WTC11 (cell line): ENCODE measurements around the gene ANKRD13D. TPM values are rescaled to one million over a fixed set of nuclear protein-coding genes. Genes with fewer than 3 reads are reported as not detected.
A peak's percentile ranks its signal among the peaks of the same experiment; 100 is the strongest.

Experiments used
- ATAC-seq: fragments of 200-7000 bp; cut with Tn5 transposase; 2 replicates; pipeline ENCODE4 v1.10.0; 2021; ENCODE audit warnings: mild to moderate bottlenecking, moderate library complexity
- CTCF ChIA-PET: fragments of 300-600 bp; sonication (Branson Sonifier 250); formaldehyde crosslinking; loops from one replicate; lab custom pipeline; 2021; ENCODE audit warnings: antibody characterized with exemption; lab: Charles Lee
- POLR2A ChIA-PET: fragments of 350-600 bp; sonication (Branson Sonifier 250); formaldehyde crosslinking; loops from one replicate; lab custom pipeline; 2021; ENCODE audit warnings: antibody characterized with exemption; lab: Charles Lee
- DNase-seq: peaks from one replicate; pipeline ENCODE4 v3.0.0; 2021; ENCODE audit warnings: low spot score
- H3K27ac Mint-ChIP-seq: 2 replicates; pipeline ENCODE4 v1.8.0; 2021; ENCODE audit warnings: mixed read lengths
- H3K27me3 Mint-ChIP-seq: 2 replicates; pipeline ENCODE4 v1.8.0; 2021; ENCODE audit warnings: low read depth, mild to moderate bottlenecking, moderate library complexity, mixed read lengths
- H3K36me3 Mint-ChIP-seq: 2 replicates; pipeline ENCODE4 v1.8.0; 2021; ENCODE audit warnings: mixed read lengths
- H3K4me1 Mint-ChIP-seq: 2 replicates; pipeline ENCODE4 v1.8.0; 2022; ENCODE audit warnings: mixed read lengths
- H3K4me3 Mint-ChIP-seq: 2 replicates; pipeline ENCODE4 v1.8.0; 2021; ENCODE audit warnings: mild to moderate bottlenecking, moderate library complexity, mixed read lengths
- H3K9me3 Mint-ChIP-seq: 2 replicates; pipeline ENCODE4 v1.8.0; 2021; ENCODE audit warnings: mixed read lengths
- CBFB ChIP-seq: sonication (generic); formaldehyde crosslinking; IDR thresholded peaks from 2 replicates; pipeline ENCODE4 v1.8.1; 2022; ENCODE audit warnings: mild to moderate bottlenecking, low read depth, missing genetic modification reagents
- CREM ChIP-seq: sonication (generic); formaldehyde crosslinking; IDR thresholded peaks from 2 replicates; pipeline ENCODE4 v1.8.1; 2022; ENCODE audit warnings: mild to moderate bottlenecking, missing genetic modification reagents, moderate library complexity
- ESRRA ChIP-seq: sonication (generic); formaldehyde crosslinking; IDR thresholded peaks from 2 replicates; pipeline ENCODE4 v1.8.1; 2022; ENCODE audit warnings: mild to moderate bottlenecking, missing genetic modification reagents, borderline replicate concordance
- FOXP1 ChIP-seq: sonication (generic); formaldehyde crosslinking; IDR thresholded peaks from 2 replicates; pipeline ENCODE4 v1.8.0; 2022; ENCODE audit warnings: missing genetic modification reagents, mild to moderate bottlenecking, moderate library complexity, borderline replicate concordance
- GRHL2 ChIP-seq: fragments of 250-450 bp; sonication (Bioruptor Pico); IDR thresholded peaks from 2 replicates; pipeline ENCODE4 v1.8.0; 2022; ENCODE audit warnings: mild to moderate bottlenecking, moderate library complexity; ENCODE audit not compliant: insufficient replicate concordance, severe bottlenecking
- JUN ChIP-seq: sonication (generic); formaldehyde crosslinking; IDR thresholded peaks from 2 replicates; pipeline ENCODE4 v1.8.0; 2023; ENCODE audit warnings: mild to moderate bottlenecking, missing genetic modification reagents
- NFATC4 ChIP-seq: fragments of 250-450 bp; sonication (Bioruptor Pico); IDR thresholded peaks from 2 replicates; pipeline ENCODE4 v1.9.0; 2021; ENCODE audit warnings: mild to moderate bottlenecking
- NR1H2 ChIP-seq: sonication (generic); formaldehyde crosslinking; IDR thresholded peaks from 2 replicates; pipeline ENCODE4 v1.9.0; 2021; ENCODE audit warnings: mild to moderate bottlenecking, moderate library complexity, missing genetic modification reagents
- RELA ChIP-seq: sonication (generic); formaldehyde crosslinking; IDR thresholded peaks from 2 replicates; pipeline ENCODE4 v1.8.1; 2022; ENCODE audit warnings: missing genetic modification reagents, mild to moderate bottlenecking, borderline replicate concordance
- TEAD4 ChIP-seq: sonication (generic); formaldehyde crosslinking; IDR thresholded peaks from 2 replicates; pipeline ENCODE4 v1.8.0; 2022; ENCODE audit warnings: mild to moderate bottlenecking, missing genetic modification reagents
- ZNF138 ChIP-seq: sonication (generic); formaldehyde crosslinking; conservative IDR thresholded peaks from 2 replicates; pipeline ENCODE4 v1.8.1; 2022; ENCODE audit warnings: mild to moderate bottlenecking, moderate library complexity, missing genetic modification reagents
- ZNF219 ChIP-seq: sonication (generic); formaldehyde crosslinking; IDR thresholded peaks from 2 replicates; pipeline ENCODE4 v1.8.0; 2023; ENCODE audit warnings: missing genetic modification reagents, mild to moderate bottlenecking, borderline replicate concordance
- ZNF317 ChIP-seq: sonication (generic); formaldehyde crosslinking; IDR thresholded peaks from 2 replicates; pipeline ENCODE4 v1.8.1; 2023; ENCODE audit warnings: low read depth, mild to moderate bottlenecking, moderate library complexity, missing genetic modification reagents, borderline replicate concordance
- ZNF416 ChIP-seq: fragments of 250-450 bp; sonication (Bioruptor Pico); IDR thresholded peaks from 2 replicates; pipeline ENCODE4 v1.9.0; 2021; ENCODE audit warnings: mild to moderate bottlenecking, inconsistent platforms
- total RNA-seq: library from RNA; stranded (reverse); gene quantifications from 3 replicates; pipeline ENCODE4 v1.2.3, GENCODE V29; 2021
- TF ChIP-seq, protein P1 (sequence below): sonication (generic); formaldehyde crosslinking; IDR thresholded peaks from 2 replicates; pipeline ENCODE4 v1.8.1; 2023; ENCODE audit warnings: mild to moderate bottlenecking, missing genetic modification reagents, moderate library complexity
- TF ChIP-seq, protein P2 (sequence below): fragments of 250-450 bp; sonication (Bioruptor Pico); conservative IDR thresholded peaks from 2 replicates; pipeline ENCODE4 v1.9.0; 2021; ENCODE audit warnings: mild to moderate bottlenecking
- TF ChIP-seq, protein P3 (sequence below): sonication (generic); formaldehyde crosslinking; conservative IDR thresholded peaks from 2 replicates; pipeline ENCODE4 v1.8.1; 2023; ENCODE audit warnings: mild to moderate bottlenecking, low read depth, missing genetic modification reagents, moderate library complexity
- TF ChIP-seq, protein P4 (sequence below): sonication (generic); formaldehyde crosslinking; IDR thresholded peaks from 2 replicates; pipeline ENCODE4 v1.8.0; 2022; ENCODE audit warnings: missing genetic modification reagents
- TF ChIP-seq, protein P5 (sequence below): fragments of 250-450 bp; sonication (Bioruptor Pico); IDR thresholded peaks from 2 replicates; pipeline ENCODE4 v1.8.0; 2021; ENCODE audit warnings: mild to moderate bottlenecking

The ANKRD13D gene
- total RNA-seq, 1 experiment from 2014 or later = 55.5 TPM

DNA sequence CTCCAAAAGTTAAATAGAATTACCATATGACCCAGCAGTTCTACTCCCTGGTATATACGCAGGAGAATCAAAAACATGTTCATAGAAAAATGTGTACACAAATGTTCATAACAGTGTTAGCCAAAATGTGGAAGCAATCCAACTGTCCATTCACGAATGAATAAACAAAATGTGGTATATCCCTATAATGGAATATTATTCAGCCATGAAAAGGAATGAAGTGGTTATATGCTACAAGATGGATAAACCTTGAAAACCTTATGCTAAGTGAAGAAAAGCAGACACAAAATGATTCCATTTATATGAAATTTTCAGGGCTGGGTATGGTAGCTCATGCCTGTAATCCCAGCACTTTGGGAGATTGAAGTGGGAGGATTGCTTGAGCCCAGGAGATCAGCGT, 48.2 kb downstream of the ANKRD13D start (continued):
- TF ChIP-seq ZNF416 (CRISPR knock-in tag) (no peak), GRHL2 (no peak), NFATC4 (CRISPR knock-in tag) (no peak)

DNA sequence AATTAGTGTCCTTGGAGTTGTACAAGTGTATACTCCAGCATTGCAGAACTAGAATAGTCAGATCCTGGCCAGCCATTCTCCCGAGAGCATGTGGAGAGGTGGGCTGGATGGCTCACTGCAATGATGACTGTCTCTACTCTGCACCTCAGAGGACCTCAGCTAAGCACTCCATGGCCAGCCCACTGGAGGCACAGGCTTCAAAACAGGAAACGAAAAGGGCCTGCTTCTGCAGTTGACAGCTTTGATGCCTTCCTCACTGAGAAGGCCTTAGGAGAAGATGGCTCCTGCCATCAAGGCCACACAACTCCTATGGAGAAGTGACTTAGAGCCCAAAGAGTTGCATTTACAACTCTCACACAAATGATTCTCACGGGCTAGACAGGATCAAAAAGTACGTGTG, 55.2 kb downstream of the ANKRD13D start:
- CTCF ChIA-PET = interaction anchor here (1.0 to 6.6 kb wide), 7 partner anchors 9 to 45 kb away, joined by 3 to 61 read pairs (median 10); partner anchors contain the start of gene POLD4

DNA sequence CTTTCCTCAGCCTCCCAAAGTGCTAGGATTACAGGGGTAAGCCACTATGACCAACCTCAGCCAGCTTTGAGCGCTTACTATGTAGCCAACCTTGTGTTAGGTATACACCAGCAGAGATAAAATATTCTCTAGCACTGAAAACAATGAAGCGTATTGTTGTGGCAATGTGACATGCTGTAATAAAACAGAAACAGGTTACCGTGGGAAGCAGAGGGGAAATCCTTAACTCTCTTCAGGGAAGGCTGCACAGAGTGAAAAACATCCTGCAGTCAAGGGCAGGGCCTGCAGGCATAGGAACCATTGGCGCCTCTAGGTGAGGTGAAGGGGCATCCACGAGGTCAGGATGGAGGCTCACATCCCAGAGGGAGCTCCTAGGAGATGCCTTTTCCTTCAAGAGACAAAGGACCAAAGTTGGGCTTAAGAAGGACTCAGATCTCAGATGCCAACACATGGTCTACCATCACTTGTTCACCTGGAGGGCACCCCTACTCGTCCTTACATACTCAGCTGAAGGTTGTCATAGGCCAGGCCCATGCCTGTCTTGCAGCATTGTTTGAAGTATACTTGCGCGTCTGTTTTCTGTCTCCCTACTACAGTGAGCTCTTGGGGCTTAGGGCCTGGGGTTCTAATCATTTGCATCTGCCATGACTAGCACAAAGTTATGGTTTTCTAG, 56.3 kb downstream of the ANKRD13D start:
- no peak overlapping the region for H3K27ac Mint-ChIP-seq
- no peaks in the 10 kb centered on the region for H3K36me3 Mint-ChIP-seq
- DNase-seq (no peak), ATAC-seq (peak; percentile 46)
- ChIA-PET POLR2A (no interaction called here), CTCF (interaction anchor here (0.6 to 6.6 kb wide), 25 partner anchors 8 to 148 kb away, joined by 3 to 61 read pairs (median 7); partner anchors contain the start of genes ANKRD13D, CLCF1, POLD4 and PPP1CA)
- peaks cover 10% of the 10 kb centered on the region for H3K27me3 Mint-ChIP-seq
- no peak overlapping the region for H3K4me3 Mint-ChIP-seq
- no peaks in the 10 kb centered on the region for H3K9me3 Mint-ChIP-seq
- H3K4me1 Mint-ChIP-seq = peaks cover 9% of the 10 kb centered on the region
- TF ChIP-seq, protein P1, sequence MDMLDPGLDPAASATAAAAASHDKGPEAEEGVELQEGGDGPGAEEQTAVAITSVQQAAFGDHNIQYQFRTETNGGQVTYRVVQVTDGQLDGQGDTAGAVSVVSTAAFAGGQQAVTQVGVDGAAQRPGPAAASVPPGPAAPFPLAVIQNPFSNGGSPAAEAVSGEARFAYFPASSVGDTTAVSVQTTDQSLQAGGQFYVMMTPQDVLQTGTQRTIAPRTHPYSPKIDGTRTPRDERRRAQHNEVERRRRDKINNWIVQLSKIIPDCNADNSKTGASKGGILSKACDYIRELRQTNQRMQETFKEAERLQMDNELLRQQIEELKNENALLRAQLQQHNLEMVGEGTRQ = no peak
- TF ChIP-seq ZNF138 (no peak), ESRRA (CRISPR knock-in tag) (no peak), CREM (CRISPR knock-in tag) (no peak), ZNF317 (no peak), ZNF219 (CRISPR knock-in tag) (no peak), TEAD4 (CRISPR knock-in tag) (no peak), RELA (no peak), FOXP1 (CRISPR knock-in tag) (no peak), NR1H2 (no peak), CBFB (CRISPR knock-in tag) (no peak), JUN (CRISPR knock-in tag) (no peak)
- TF ChIP-seq, protein P2, sequence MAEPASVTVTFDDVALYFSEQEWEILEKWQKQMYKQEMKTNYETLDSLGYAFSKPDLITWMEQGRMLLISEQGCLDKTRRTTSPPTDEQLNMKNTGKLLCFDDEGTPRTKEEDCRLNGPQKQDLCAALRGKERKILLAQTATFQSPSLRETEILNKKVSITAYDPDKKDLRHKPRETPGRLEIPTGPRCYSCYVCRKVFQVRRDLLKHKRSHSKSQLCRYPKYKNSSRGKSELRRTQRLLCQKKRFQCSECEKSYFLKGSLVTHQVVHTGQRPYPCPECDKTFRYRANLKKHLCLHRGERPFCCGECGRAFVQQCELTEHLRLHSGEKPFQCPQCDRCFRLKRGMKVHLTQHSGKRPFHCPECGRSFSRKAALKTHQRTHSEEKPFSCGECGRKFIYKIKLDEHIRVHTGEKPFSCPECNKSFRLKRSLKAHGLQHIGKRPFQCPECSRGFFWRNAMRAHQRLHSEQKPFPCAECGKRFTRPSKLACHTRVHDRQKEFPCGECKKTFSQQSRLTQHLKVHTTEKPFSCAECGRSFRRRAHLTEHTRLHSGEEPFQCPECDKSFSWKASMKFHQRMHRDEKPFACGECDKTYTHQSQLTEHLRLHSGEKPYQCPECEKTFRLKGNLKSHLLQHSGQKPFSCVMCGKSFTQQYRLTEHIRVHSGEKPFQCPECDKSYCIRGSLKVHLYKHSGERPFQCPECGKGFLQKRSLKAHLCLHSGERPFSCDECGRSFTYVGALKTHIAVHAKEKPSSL = no peak
- TF ChIP-seq, protein P3, sequence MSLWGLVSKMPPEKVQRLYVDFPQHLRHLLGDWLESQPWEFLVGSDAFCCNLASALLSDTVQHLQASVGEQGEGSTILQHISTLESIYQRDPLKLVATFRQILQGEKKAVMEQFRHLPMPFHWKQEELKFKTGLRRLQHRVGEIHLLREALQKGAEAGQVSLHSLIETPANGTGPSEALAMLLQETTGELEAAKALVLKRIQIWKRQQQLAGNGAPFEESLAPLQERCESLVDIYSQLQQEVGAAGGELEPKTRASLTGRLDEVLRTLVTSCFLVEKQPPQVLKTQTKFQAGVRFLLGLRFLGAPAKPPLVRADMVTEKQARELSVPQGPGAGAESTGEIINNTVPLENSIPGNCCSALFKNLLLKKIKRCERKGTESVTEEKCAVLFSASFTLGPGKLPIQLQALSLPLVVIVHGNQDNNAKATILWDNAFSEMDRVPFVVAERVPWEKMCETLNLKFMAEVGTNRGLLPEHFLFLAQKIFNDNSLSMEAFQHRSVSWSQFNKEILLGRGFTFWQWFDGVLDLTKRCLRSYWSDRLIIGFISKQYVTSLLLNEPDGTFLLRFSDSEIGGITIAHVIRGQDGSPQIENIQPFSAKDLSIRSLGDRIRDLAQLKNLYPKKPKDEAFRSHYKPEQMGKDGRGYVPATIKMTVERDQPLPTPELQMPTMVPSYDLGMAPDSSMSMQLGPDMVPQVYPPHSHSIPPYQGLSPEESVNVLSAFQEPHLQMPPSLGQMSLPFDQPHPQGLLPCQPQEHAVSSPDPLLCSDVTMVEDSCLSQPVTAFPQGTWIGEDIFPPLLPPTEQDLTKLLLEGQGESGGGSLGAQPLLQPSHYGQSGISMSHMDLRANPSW (CRISPR knock-in tag) = no peak
- TF ChIP-seq, protein P4, sequence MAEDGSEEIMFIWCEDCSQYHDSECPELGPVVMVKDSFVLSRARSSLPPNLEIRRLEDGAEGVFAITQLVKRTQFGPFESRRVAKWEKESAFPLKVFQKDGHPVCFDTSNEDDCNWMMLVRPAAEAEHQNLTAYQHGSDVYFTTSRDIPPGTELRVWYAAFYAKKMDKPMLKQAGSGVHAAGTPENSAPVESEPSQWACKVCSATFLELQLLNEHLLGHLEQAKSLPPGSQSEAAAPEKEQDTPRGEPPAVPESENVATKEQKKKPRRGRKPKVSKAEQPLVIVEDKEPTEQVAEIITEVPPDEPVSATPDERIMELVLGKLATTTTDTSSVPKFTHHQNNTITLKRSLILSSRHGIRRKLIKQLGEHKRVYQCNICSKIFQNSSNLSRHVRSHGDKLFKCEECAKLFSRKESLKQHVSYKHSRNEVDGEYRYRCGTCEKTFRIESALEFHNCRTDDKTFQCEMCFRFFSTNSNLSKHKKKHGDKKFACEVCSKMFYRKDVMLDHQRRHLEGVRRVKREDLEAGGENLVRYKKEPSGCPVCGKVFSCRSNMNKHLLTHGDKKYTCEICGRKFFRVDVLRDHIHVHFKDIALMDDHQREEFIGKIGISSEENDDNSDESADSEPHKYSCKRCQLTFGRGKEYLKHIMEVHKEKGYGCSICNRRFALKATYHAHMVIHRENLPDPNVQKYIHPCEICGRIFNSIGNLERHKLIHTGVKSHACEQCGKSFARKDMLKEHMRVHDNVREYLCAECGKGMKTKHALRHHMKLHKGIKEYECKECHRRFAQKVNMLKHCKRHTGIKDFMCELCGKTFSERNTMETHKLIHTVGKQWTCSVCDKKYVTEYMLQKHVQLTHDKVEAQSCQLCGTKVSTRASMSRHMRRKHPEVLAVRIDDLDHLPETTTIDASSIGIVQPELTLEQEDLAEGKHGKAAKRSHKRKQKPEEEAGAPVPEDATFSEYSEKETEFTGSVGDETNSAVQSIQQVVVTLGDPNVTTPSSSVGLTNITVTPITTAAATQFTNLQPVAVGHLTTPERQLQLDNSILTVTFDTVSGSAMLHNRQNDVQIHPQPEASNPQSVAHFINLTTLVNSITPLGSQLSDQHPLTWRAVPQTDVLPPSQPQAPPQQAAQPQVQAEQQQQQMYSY = no peak

More for the DNA sequence above, 55.2 kb downstream of the ANKRD13D start:
- no peaks in the 10 kb centered on the region for H3K9me3 Mint-ChIP-seq
- DNase-seq = no peak
- TF ChIP-seq, protein P5, sequence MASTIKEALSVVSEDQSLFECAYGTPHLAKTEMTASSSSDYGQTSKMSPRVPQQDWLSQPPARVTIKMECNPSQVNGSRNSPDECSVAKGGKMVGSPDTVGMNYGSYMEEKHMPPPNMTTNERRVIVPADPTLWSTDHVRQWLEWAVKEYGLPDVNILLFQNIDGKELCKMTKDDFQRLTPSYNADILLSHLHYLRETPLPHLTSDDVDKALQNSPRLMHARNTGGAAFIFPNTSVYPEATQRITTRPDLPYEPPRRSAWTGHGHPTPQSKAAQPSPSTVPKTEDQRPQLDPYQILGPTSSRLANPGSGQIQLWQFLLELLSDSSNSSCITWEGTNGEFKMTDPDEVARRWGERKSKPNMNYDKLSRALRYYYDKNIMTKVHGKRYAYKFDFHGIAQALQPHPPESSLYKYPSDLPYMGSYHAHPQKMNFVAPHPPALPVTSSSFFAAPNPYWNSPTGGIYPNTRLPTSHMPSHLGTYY (CRISPR knock-in tag) = no peak
- TF ChIP-seq, all 79 proteins: peak for 0
- Mint-ChIP-seq H3K4me1 (peaks cover 6% of the 10 kb centered on the region), H3K4me3 (no peak overlapping the region), H3K27ac (no peak overlapping the region), H3K27me3 (peaks cover 10% of the 10 kb centered on the region), H3K36me3 (no peaks in the 10 kb centered on the region)
- POLR2A ChIA-PET = no interaction called here
- ATAC-seq = no peak
